Suprapubic skin (tissue), 4 donors: Measurements from ENCODE around the gene SEMA3A.

Source experiments
- EP300 ChIP-seq: sonication (generic); formaldehyde crosslinking; IDR thresholded peaks from one replicate; pipeline ENCODE4 v1.6.1; 2017; ENCODE audit warnings: antibody characterized with exemption
- POLR2A ChIP-seq, 2 donors: fragments of 450-650 bp; IDR thresholded peaks; one replicate each; pipeline ENCODE4 v1.6.1; 2017; ENCODE audit warnings: antibody characterized with exemption in 2 of 2, mild to moderate bottlenecking in 2 of 2, moderate library complexity in 2 of 2
- POLR2AphosphoS5 ChIP-seq, 3 donors: sonication (generic); formaldehyde crosslinking; IDR thresholded peaks; one replicate each; pipeline ENCODE4 v1.6.1; 2017; ENCODE audit warnings: antibody characterized with exemption in 3 of 3
- TF ChIP-seq, protein P1 (sequence below), 2 donors: fragments of 200-600 bp in 1 of 2; fragments of 450-650 bp in 1 of 2; sonication (generic) in 1 of 2; IDR thresholded peaks; one replicate each; pipeline ENCODE4 v1.5.1; 2016 to 2019; ENCODE audit warnings: antibody characterized with exemption in 2 of 2, mild to moderate bottlenecking in 1 of 2, moderate library complexity in 1 of 2

DNA sequence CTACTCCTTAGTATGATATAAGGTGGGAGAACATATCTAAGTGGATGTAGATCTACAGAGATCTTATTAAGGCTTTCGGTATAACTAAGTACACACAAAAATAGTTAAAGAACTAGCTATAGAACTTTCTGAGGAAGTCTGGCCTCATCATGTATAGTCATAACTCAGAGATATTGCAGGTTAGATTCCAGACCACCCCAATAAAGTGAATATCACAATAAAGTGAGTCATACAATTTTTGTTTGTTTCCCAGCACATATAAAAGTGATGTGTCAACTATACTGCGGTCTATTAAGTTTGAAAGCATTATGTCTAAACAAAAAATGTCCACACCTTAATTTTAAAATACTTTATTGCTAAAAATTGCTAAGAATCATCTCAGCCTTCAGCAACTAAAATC is 24.7 kb upstream of the SEMA3A start:
- TF ChIP-seq, protein P1, sequence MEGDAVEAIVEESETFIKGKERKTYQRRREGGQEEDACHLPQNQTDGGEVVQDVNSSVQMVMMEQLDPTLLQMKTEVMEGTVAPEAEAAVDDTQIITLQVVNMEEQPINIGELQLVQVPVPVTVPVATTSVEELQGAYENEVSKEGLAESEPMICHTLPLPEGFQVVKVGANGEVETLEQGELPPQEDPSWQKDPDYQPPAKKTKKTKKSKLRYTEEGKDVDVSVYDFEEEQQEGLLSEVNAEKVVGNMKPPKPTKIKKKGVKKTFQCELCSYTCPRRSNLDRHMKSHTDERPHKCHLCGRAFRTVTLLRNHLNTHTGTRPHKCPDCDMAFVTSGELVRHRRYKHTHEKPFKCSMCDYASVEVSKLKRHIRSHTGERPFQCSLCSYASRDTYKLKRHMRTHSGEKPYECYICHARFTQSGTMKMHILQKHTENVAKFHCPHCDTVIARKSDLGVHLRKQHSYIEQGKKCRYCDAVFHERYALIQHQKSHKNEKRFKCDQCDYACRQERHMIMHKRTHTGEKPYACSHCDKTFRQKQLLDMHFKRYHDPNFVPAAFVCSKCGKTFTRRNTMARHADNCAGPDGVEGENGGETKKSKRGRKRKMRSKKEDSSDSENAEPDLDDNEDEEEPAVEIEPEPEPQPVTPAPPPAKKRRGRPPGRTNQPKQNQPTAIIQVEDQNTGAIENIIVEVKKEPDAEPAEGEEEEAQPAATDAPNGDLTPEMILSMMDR (IDR thresholded peaks at IDR 0.05): no peak
- no peak for TF ChIP-seq POLR2A (IDR thresholded peaks at IDR 0.05)
- no peak for TF ChIP-seq POLR2AphosphoS5 (IDR thresholded peaks at IDR 0.05)
- TF ChIP-seq EP300: no peak
